Adipose tissue (tissue), 3 donors: ENCODE results near the gene PIK3CG. TPM values are rescaled to one million over a fixed set of nuclear protein-coding genes. Genes with fewer than 3 reads are reported as not detected.

Experiments
- polyA plus RNA-seq, 3 donors: library from polyadenylated mRNA; stranded (reverse); fragments of 200-250 nt; gene quantifications; one replicate each; pipeline ENCODE4 v1.2.3, GENCODE V29; 2013
- donor health status: healthy with polysubstance abuse.
- donor health status: Bipolar disorder and iron deficiency.
- donor health status: healthy.

Gene PIK3CG
- polyA plus RNA-seq, 3 donors, result 0.16 to 1.2 (median 0.79) TPM

Other genes starting within 250 kb of the PIK3CG start
- 100 to 1,000 TPM in 1 of 3 donors, 10 to 100 TPM in 1, 1 to 10 TPM in 1; 4.9 to 146 (median 60.8) TPM for gene CCDC71L, start 204.1 kb upstream of the PIK3CG start, polyA plus RNA-seq
- gene PRKAR2B, start 179.4 kb downstream of the PIK3CG start, polyA plus RNA-seq, result 100 to 1,000 TPM in 2 of 3 donors, 10 to 100 TPM in 1; 38.9 to 276 (median 143) TPM